ENCODE data around the gene PLCG2.

- TF ChIP-seq CTCF (IDR thresholded peaks at IDR 0.05) (no peak), ZFX (IDR thresholded peaks at IDR 0.05; ENCODE audit: borderline replicate concordance) (no peak)
These were observed 38.9 kb downstream of the PLCG2 start for GRCh38 chr16:81817789-81818567.
